ENCODE data around the gene TRIL. TPM values are rescaled to one million over a fixed set of nuclear protein-coding genes. Genes with fewer than 3 reads are reported as not detected.

The TRIL gene
- total RNA-seq, 2 donors from 2014 or later = 1.3 to 1.6 TPM

- no peak overlapping the region for H3K27ac ChIP-seq
- H3K36me3 ChIP-seq (replicated peaks in 1 of 2; ENCODE audit: insufficient read depth in 1 of 2, low read depth in 2 of 2) = no peaks in the 10 kb centered on the region
- TF ChIP-seq CTCF (IDR thresholded peaks at IDR 0.05) (no peak), POLR2A (IDR thresholded peaks at IDR 0.05) (no peak)
- no peaks in the 10 kb centered on the region for H3K9me3 ChIP-seq
- peaks cover 11% of the 10 kb centered on the region for H3K4me1 ChIP-seq
- H3K27me3 ChIP-seq = no peaks in the 10 kb centered on the region
- 82 to 88% methylated on average over 6 of the region's 6 CpGs for WGBS, 2 donors
- ATAC-seq = no peak
- intact Hi-C loops (cut with DNase I) = no loop called here
- no peak for DNase-seq
- no peak overlapping the region for H3K4me3 ChIP-seq
Measured at GRCh38 chr7:28996836-28997235, 38.7 kb upstream of the TRIL start.

DNA sequence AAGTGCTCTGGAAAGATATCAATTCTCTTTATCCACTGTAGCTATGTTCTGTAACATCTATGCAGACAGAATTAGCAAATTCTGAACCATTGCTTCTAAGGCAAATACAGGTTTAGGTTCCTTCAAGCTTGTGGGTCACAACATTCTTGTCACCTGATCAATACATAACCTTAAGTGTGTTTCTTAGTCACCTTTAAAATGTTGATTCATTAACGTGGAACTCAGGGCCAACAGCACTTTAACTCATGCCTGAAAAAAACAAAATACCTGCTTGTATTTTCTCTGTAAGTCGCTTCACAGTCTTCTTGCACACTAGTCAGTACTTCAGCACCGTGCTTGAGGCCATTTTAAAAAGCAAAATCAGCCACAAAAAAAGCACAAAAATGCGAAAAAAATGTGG is 35.2 kb upstream of the TRIL start:
- Histone ChIP-seq H3K27ac (no peak overlapping the region), H3K4me3 (no peak overlapping the region), H3K4me1 (peaks cover 11% of the 10 kb centered on the region), H3K36me3 (replicated peaks in 1 of 2; ENCODE audit: insufficient read depth in 1 of 2, low read depth in 2 of 2) (no peaks in the 10 kb centered on the region), H3K9me3 (no peaks in the 10 kb centered on the region), H3K27me3 (no peaks in the 10 kb centered on the region)
- no peak for DNase-seq
- intact Hi-C loops (cut with DNase I) = no loop called here
- TF ChIP-seq POLR2A (IDR thresholded peaks at IDR 0.05) (no peak), CTCF (IDR thresholded peaks at IDR 0.05) (no peak)
- ATAC-seq = no peak
- 70 to 88% methylated on average over 4 of the region's 4 CpGs for WGBS, 2 donors

DNA sequence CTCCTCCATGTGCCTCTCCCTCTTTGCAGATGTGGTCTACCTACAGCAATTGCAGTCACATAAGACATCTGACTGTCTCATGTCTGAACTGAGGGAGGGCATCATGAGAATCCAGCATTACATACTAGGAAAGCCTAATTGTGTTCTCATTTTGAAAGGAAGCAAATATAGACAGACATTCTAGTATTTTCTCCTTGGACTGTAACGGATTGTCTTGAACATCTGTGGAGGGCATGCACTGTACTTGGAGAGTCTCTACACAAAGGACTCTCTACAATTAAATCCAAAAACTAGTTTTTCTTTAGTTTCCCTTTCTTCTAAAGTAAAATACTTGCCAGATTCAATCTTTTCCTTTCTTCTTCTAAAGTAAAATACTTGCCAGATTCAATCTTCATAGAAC is 34.7 kb upstream of the TRIL start:
- 82 to 100% methylated on average over 1 of the region's 1 CpG for WGBS, 2 donors
- no peaks in the 10 kb centered on the region for H3K36me3 ChIP-seq (replicated peaks in 1 of 2; ENCODE audit: insufficient read depth in 1 of 2, low read depth in 2 of 2)
- no peak overlapping the region for H3K4me3 ChIP-seq
- DNase-seq (no peak), ATAC-seq (no peak)
- TF ChIP-seq POLR2A (IDR thresholded peaks at IDR 0.05) (no peak), CTCF (IDR thresholded peaks at IDR 0.05) (no peak)
- no peaks in the 10 kb centered on the region for H3K9me3 ChIP-seq
- H3K27me3 ChIP-seq = no peaks in the 10 kb centered on the region
- H3K27ac ChIP-seq = no peak overlapping the region
- intact Hi-C loops (cut with DNase I) = no loop called here
- H3K4me1 ChIP-seq = peaks cover 5% of the 10 kb centered on the region

GRCh38 chr7:28990200-28990960 is 32.2 kb upstream of the TRIL start:
- ATAC-seq (no peak), DNase-seq (peak in 1 of 4 donors; percentile 9)
- Histone ChIP-seq H3K27me3 (no peaks in the 10 kb centered on the region), H3K27ac (no peak overlapping the region), H3K9me3 (no peaks in the 10 kb centered on the region), H3K4me3 (no peak overlapping the region), H3K36me3 (replicated peaks in 1 of 2; ENCODE audit: insufficient read depth in 1 of 2, low read depth in 2 of 2) (no peaks in the 10 kb centered on the region), H3K4me1 (no peaks in the 10 kb centered on the region)
- WGBS, 2 donors = 79 to 89% methylated on average over 11 of the region's 11 CpGs
- TF ChIP-seq CTCF (IDR thresholded peaks at IDR 0.05) = no peak
- TF ChIP-seq POLR2A (IDR thresholded peaks at IDR 0.05) = no peak
- intact Hi-C loops (cut with DNase I) = no loop called here
